EH (cell line): Measurements from ENCODE around the gene AK9.
"Not testable (repeated sequence)": the region's sequence is repeated elsewhere in the genome, so short reads cannot be mapped to it uniquely, and the experiment has no call there.

Source experiments
- DNase-seq: peaks from one replicate; pipeline ENCODE4 v3.0.0-alpha.2; 2015; ENCODE audit warnings: low read depth

The AK9 gene

DNA sequence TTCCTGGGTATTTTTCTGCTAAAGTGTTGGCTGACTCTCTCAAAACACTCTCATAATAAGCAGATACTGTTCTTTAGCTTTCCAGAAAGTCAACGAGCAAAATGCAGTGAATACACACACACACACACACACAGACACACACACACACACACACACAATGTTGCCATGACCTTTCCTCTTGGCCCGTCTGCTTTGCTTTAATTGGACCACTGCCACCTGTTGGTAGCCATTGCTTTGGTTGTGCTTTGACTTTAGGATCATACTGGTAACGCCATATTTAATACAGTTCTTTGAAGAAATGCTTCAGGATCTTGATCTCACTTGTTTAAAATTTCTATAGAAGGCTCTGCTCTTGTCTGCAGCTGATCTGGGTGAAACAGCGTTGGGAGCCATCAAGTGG is 4.5 kb upstream of the AK9 start:
- DNase-seq, result no peak

DNA sequence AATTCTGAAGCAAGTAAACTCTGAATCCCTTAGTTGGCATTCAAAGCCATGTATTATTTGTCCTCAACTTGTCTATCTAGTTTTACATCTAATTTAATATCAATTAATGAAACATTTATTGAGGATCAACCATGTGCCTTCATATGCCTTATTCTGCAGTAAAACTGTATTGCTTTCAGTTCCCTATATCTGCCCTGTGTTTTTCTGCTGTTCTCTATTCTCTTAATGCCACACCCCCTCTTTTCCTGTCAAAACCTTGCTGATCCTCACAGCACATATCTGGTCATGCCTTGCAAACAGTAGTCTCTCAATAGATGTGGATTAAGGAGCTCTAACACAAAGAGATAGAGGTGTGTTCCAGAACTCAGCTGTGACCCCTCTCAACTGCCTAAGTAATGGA is 2.1 kb upstream of the AK9 start:
- DNase-seq, result no peak

DNA sequence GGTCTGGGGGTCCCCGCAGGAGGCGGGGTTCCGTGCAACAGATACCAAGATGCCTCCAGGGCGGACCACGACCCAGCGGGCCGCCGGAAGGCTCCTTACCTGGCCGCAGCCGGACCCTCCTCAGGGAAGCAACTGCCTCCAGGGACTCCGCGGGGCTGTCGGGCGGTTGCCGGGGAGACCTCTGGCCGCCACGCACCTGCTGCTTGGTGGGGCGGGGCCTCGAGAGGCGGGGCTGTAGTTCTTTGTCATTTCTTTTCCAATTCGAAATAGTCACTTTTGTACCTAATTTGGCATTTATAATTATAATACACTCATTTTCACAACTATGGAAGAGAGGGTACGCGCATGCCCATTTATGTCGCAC is 647 bp downstream of the AK9 start:
- no peak for DNase-seq

DNA sequence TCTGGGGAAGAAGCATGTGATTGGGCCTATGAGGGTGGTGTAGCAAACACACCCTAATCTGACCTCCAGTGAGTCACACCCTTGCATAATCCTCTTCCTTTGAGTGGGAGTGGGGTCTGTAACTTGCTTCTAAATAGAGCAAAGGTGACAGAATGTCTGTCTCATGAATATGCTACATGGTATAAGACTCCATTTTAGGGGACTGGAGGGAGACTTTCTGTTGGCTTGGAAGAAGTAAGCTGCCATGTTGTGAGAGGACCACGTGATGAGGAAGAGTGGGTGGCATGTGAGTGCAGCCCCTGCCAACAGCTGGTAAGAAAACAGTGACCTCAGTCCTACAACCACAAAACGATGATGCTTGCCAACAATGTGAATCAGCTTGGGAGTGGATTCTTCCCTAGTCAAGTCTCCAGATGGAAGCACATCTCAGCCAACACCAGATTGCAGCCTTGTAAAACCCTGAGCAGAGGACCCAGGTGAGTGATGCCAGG is 3.7 kb downstream of the AK9 start:
- peak; percentile 86 for DNase-seq

DNA sequence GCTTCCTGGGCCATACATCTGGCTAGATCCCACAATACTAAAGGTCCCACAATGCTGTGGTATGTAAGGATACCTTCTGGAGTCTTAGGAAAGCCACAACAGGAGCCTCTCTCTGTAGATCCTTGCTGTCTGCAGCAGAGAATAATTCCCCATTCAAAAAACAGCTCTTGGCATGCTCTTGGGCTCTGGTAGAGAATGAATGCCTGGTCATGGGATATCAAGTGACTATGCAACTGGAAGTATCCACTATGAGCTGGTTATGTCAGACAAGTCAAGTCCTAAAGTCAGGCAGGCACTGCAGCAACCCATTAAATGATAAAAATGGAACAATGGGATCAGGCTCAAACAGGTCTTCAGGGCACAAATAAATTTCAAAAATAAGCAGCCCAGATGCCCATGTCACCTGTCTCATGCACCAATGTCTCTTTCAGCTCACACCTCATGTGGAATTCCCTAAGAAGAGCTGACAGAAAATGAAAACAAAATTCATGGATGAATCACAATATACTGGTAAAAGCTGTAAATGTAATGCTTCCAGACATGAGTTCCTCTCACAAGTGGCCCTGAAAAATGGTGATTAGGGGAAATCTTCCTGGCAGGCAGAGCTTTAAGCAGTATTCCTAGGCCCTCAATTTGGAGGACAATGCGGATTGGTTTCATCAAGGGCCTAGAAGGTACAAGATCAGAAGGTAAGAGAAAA is 4.3 kb downstream of the AK9 start:
- DNase-seq, result no peak

DNA sequence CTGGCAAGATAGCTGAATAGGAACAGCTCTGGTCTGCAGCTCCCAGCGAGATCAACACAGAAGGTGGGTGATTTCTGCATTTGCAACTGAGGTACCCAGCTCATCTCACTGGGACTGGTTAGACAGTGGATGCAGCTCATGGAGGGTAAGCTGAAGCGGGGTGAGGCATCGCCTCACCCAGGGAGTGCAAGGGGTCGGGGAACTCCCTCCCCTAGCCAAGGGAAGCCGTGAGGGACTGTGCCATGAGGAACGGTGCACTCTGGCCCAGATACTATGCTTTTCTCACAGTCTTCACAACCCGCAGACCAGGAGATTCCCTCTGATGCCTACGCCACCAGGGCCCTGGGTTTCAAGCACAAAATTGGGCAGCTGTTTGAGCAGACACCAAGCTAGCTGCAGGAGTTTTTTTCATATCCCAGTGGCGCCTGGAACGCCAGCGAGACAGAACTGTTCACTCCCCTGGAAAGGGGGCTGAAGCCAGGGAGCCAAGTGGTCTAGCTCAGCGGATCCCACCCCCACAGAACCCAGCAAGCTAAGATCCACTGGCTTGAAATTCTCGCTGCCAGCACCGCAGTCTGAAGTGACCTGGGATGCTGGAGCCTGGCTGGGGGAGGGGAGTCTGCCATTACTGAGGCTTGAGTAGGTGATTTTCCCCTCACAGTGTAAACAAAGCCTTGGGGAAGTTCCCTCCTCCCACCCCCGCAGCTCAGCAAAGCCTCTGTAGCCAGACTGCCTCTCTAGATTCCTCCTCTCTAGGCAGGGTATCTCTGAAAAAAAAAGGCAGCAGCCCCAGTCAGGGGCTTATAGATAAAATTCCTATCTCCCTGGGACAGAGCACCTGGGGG is 12.1 kb downstream of the AK9 start:
- not testable (repeated sequence) for DNase-seq

DNA sequence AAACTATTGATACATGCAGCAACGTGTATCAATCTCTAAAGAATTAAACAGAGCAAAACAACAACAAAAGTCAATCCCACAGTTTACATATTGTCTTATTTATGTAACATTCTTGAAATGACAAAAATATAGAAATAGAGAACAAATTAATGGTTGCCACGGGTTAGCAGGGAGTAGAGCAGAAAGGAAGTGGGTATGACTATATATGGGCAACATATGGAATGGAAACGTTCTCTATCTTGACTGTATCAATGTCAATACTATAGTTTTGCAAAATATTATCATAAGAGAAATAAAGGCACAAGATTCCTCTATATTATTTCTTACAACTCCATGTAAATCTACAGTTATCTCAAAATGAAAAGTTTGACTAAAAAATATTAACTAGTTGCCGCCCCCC is 12.8 kb downstream of the AK9 start:
- DNase-seq, result no peak

DNA sequence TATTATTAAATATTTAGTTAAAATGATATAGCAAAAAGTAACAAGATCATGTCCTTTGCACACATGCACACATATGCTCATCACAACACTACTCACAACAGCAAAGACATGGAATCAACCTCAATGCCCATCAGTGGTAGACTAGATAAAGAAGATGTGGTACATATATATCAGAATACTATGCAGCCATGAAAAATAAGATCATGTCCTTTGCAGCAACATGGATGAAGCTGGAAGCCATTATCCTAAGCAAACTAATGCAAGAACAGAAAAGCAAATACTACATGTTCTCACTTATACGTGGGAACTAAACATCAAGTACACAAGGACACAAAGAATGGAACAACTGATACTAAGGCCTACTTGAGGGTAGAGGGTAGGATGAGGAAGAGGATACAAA is 14.3 kb downstream of the AK9 start:
- DNase-seq, result no peak

DNA sequence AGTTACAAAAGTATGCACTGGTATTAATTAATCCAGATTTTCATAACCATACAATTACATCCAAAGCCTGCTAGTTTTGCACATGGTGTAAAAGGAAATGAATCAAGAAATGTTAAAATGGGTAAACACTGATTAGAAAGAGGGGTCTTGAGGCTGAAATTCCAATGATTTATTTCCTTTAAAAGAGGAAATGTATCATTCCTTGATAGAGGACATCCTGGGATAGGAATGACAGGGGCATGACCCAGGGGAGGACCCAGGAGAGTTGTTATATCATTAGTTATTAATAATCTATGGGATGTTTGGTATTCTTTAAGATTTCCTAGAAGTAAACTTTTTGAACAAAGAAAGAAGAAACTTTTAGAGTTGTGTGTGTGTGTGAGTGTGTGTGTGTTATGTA is 18.2 kb downstream of the AK9 start:
- no peak for DNase-seq

DNA sequence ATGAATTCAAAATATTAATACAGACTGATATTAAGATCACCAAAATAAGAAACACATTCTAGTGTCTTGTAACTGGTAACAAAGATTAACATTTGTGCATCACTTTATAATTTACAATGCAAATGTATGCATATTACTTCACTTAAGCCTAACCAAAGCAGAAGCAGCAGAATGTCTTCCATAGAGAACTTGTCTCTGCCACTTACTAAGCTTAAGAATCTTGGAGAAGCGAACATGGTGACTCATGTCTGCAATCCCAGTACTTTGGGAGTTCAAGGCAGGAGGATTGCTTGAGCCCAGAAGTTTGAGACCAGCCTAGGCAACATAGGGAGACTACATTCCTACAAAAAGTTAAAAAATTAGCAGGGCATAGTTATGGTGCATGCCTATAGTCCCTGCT is 18.8 kb downstream of the AK9 start:
- peak; percentile 61 for DNase-seq

DNA sequence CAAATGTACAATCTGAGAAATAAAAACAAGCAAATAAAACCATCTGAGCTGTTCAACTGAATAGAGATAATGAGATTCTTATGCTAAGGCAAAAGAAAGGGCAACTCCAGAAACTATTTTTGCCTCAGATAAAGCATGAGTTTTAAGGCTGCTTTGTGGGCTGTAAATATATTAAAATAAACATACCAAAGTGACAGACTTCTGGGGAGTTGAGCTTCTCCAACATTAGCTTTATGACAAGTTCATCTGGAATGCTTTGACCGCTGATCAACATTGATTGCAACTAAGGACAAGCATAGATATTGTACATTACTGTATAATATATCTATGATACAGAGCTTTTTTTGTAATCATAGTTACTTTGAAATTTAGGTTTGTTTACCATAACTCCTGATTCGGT is 19.3 kb downstream of the AK9 start:
- peak; percentile 80 for DNase-seq

DNA sequence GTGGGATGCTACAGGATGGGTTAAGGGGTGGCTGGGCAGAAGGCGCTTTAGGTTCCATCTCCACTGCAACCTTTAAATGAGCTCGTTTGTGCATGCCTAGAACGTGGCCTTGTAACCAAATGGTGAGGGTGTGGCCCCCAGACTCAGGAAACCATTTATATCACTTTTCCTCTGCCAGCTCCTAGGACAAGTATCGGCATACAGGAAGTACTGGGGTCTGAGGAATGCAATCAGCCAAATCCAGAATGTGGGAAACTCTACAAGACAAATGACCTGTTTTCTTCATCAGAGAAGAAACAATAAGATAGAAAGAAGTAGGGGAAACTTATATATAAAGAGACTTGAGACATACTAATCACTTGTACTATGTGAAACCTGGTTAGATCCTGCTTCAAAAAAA is 21.2 kb downstream of the AK9 start:
- no peak for DNase-seq

DNA sequence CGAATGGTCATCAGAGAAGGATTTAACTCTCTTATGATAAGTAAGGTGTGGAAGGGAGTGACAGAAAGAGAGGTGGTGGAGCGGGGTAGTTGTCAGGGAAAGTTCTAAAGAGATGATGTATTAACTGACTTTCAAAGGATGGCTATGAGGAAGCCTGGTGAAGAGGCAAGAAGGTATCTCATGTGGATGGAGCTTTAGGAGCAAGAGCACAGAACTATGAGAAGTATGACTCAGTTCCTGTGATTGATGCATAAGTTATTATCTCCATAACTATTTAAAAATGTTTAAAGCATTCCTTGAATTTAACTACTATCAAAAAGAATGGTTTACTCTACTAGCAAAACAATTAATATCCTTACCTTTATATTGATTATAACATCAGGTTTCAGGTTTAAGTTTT is 28.8 kb downstream of the AK9 start:
- DNase-seq, result peak; percentile 61

DNA sequence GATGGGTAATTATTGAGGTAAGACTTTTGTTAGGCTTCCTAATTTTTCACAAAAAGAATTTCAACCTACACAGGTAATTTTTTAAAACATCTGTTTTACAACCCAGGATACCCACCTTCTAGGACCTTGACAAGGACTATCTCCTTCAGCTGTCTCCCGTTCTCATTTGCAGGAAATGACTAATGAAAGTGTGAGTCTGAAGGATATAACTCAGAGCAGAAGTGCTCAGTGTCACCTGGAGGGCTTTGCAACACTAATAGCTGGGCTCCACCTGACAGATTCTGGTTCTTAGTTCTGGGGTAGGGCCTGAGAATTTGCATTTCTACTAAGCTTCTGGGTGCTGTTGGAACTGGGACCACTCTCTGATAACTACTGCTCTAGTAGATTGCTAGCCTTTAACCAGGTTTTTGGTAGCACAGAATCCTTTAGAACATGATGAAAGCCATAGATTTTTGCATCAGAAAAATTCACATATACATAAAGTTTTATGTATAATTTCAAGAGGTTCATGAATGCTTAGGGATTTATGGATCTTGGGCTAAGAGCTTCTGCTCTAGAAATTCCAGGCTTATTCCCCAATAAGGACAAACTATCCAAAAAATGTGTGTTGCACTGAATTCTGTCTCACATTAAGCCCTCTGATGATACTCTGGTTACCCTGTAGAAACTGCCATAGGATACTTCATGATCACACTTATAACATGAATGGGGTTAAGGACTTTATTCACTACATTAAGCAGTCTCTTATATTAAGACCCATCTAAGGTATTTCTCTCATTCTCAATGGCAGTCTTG is 30.3 kb downstream of the AK9 start:
- DNase-seq, result peak; percentile 43

DNA sequence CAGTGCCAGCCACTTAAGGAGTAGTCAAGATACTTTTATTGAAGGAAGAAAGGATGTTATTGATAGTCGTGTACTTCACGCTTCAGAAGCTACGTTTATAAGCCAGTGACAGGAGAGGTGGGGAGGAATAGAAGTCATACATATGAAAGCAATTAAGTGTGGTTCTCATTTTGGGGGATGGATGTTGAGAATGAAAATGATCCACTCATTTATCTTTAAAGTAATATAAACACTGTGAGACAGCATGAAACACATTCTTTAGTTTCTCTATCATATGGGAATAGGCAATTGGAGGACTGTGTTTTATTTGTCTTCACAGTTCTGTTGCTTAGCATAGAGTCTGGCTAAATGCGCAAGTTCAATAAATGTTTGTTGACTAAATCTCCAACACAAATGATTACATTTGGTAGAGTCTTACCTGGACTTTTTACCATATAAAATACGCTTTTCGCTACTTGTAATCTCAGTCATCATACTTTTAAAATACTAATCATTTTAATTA is 35.2 kb downstream of the AK9 start:
- DNase-seq, result peak; percentile 30

DNA sequence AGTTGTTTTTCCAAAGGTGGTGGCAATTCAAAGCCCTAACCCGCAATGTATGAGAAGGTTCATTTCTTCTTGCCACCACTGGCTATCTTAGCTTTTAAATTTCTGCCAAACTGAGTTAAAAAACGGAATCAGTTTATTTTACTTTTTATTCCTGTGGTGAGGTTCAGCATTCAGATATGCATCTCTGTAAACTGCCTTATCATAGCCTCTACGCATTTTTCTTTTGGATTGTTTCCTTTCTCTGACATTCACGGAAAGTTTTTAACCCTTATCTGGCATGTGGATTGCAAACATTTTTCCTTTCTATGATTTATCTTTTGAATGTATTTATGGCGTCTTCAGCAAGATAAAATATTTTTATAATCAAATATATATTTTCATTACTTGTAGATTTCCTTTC is 37.7 kb downstream of the AK9 start:
- DNase-seq, result no peak

DNA sequence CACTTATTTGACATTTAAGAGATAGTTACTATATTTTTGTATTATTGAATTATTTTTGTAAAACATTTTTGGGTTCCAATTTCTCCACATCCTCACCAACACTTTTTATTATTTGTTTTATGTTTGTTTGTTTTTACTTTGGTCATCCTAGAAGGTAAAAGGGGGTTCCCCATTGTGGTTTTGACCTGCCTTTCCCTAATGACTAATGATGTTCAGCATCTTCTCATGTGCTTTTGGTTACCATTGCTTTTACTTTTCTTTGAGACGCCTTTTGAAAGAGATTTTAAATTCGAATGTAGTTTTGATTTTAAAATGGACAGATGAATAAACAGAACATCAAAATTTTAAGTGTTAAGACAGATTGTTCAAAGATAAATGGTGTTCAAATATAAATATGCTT is 46.9 kb downstream of the AK9 start:
- DNase-seq, result no peak

DNA sequence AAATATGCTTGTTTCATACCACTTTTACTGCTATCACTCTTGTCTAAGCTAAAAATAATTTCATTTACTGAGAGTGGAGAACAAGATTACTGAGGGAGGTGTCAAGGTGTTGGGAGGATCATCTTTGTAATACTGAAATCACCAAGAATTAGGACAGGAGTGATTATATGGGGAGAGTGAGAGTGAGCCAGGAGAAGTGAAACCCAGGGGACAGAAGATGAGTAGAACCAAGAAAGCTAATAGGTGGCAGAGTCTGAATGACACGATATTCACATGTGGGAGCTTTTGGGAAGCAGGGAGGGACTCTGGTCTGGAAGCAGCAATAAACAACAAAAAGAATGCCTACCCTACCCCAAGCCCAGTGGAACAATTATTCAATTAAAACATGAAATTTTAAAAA is 58.6 kb downstream of the AK9 start:
- DNase-seq, result no peak

DNA sequence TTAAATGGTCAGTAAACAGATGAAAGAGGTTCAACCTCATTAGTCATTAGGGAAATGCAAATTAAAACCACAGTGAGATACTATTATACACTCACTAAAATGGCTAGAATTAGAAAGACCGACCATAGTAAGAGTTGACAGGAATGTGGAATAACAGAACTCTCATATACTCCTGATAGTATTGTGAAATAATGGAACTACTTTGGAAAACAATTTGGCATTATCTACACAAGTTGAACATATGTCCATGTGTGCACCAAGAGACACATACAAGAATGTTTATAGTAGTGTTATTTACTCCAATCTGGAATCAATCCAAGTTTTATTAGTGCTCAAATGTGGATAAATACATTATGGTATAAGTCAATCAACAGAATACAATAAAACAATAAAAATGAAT is 59.6 kb downstream of the AK9 start:
- no peak for DNase-seq

DNA sequence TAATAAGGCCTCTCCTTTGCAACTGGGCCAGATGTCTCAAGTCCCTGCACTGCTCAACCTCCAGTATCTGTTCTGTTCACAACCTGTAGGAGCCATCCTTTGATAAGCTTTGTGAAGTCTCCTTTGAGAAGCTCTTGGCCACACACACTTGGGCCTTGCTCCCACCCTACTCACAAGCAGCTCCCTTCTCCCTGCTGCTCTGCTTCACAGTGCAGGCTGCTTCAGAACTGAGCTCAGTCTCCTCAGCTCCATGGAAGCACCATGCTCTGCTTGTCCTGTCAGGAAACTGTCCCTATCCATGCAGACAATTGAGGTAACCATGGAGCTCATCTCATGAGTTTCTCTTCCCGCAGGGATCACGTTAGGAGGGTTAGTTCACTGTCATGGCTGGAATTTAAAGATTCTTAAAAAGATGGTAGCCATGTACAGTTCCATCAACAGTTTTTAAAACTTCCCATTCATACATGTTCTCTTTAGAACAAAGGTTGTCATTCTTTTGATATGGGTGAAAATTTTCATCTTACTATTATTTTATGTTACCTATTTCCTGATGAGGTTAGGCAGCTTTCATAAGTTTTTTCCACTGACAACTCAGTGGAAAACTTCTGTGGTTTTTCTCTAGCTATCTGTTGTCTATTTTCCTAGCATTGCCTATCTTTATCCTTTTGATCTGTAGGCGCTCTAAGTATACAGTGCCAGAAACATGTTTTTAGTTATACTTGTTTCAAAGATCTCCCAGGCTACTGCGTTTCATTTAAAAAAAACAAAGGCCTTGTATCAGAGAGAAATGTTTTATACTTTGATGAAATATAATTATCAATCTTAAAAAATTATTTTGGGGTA is 62.6 kb downstream of the AK9 start:
- DNase-seq, result no peak

DNA sequence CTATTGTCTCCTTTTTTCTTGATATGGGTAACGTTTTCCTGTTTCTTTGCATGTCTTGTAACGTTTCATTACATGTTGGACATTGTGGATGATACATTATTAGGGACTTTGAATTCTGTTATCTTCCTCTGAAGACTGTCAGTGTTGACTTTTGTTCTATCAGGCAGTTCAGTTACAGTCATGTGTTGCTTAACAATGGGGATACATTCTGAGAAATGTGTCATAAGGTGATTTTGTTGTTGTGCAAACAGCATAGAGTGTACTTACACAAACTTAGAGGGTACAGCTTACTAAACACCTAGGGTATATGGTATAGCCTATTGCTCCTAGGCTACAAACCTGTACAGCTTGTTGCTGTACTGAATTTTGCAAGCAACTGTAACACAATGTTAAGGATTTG is 64.7 kb downstream of the AK9 start:
- DNase-seq, result no peak

DNA sequence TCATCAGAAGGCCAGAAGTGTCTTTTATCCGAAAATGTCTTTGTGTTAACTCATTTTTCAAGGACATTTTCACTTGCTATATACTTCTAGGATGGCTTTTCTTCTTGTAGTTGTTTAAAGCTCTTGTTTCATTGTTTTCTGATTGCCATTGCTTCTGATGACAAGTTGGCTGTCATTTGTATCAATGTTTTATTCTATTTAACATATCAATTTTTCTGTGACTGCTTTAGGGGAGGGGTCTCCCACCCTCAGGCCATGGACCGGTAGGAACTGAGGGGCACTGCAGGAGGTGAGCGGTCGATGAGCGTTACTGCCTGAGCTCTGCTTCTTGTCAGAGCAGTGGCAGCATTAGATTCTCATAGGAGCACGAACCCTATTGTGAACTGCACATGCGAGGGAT is 65.8 kb downstream of the AK9 start:
- no peak for DNase-seq
